ENCODE measurements around the gene EHD1.
A peak's percentile ranks its signal among the peaks of the same experiment; 100 is the strongest.
"Not testable (repeated sequence)": the region's sequence is repeated elsewhere in the genome, so short reads cannot be mapped to it uniquely, and the experiment has no call there.

The EHD1 gene

GRCh38 chr11:64823568-64824119, 54.8 kb downstream of the EHD1 start:
- no peak for DNase-seq

- DNase-seq, result no peak
Measured at GRCh38 chr11:64817476-64817875, 60.9 kb downstream of the EHD1 start.

DNA sequence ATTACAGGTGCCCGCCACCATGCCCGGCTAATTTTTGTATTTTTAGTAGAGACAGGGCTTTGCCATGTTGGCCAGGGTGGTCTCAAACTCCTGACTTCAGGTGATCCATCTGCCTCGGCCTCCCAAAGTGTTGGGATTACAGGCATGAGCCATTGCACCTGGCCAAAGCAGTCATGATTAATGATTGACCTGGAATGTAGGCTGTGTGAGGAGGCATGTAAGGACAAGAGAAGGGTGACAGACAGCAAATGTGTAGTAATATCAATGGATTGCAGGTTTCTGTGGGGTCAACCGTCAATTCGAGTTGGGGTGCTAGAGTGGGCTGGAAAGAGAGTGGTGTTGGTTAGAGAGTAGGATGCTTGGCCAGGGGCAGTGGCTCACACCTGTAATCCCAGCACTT, 63.0 kb downstream of the EHD1 start:
- DNase-seq, result not testable (repeated sequence)

DNA sequence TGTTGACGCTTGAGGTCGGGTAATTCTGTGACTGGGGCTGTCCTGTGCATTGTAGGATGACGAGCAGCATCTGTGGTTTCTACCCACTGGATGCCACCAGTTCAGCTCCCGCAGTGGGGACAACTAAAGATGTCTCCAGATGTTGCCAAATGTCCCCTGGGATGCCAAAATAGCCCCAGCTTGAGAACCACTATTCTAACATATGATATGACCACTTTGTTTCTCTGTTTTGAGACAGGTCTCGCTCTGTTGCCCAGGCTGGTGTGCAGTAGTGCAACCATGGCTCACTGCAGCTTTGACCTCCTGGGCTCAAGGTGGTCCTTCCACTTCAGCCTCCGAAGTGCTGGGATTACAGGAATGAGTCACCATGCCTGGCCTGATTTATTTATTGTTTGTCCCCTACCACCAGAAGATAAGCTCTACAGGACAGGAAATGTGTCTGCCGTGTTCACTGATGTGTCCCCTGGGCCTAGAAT, 63.7 kb downstream of the EHD1 start:
- no peak for DNase-seq

DNA sequence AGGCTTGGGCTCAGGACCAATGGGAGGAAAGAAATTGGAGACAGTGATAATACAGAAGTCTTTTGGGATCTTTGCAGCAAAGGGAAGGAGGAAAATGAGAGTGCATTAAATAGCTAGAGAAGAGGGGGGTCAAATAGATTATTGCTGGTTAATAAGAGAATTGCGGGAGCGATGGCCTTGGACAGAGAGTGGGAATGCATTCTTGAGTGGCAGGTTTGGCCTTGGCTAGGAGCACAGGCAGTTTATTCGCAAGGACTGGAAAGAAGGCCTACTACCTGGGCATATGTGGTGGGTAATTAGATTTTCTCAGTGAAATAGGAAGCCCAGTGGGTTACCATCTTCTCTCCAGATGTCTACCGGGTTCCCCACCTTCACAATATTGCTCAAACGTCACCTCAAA, 64.6 kb downstream of the EHD1 start:
- no peak for DNase-seq

GRCh38 chr11:64810891-64811272, 67.5 kb downstream of the EHD1 start:
- DNase-seq, result no peak

DNA sequence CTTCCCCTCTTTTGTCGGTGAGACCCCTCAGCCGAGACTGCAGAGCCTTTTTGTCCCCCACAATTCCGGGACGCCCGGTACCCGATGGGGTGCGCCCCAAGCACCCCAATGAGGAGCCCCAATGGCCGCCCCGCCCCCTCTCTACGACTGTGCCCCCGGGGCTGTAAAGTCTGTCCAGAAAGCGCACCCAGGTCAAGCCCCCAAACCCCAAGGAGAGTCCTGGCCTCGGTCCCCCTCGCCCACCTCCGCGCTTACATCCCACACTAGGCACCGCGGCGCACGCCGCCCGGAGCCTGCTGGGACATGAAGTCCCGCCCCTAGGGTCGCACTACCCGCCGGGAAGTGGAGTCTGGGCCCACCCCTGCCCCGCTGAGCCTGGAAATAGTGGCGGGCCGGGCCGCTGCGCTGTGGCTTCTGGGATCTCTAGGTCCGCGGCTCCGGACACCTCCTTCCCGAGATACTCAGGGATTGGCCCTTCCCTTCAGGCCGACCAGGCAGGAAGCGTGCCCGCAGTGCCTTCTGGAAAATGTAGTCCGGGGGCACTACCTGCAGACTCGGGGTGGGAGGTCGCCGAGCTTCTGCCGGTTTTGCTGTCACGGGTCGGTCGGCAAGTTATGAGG, 68.0 kb downstream of the EHD1 start, which contains the start of gene MEN1:
Gene MEN1, minus strand, starts transcription at position 281 of the 620 bp plus-strand sequence. CDS start 442 bp downstream, outside the sequence.
- peak; percentile 93 for DNase-seq

GRCh38 chr11:64809781-64810241, 68.6 kb downstream of the EHD1 start:
- no peak for DNase-seq

- no peak for DNase-seq
Measured at GRCh38 chr11:64805481-64805880, 72.9 kb downstream of the EHD1 start.

- no peak for DNase-seq
Measured at GRCh38 chr11:64804346-64805210, 73.8 kb downstream of the EHD1 start.

DNA sequence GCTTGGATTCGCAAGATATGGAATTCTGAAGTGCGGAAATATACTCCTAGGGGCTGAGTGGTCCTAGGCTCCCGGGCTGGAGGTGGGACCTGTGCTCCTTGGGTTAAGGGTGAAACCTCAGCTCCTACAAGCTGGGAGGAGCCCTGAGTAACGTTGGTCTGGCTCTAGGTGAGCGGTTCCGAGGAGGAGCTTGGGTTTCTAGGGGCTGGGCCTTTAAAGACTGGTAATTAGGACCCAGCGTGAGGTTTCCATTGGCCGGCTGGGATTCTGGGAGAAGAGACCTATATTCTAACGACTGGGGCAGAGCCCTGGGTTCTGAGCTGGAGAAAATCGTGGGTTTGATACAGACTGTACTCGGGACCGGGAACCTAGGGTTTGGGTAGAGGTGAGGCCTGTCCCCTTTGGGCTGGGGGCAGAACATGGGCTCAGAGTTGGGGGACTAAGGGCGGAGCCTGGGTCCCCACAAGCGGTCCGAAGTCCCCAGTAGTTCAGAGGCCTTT, 74.5 kb downstream of the EHD1 start:
- no peak for DNase-seq

DNA sequence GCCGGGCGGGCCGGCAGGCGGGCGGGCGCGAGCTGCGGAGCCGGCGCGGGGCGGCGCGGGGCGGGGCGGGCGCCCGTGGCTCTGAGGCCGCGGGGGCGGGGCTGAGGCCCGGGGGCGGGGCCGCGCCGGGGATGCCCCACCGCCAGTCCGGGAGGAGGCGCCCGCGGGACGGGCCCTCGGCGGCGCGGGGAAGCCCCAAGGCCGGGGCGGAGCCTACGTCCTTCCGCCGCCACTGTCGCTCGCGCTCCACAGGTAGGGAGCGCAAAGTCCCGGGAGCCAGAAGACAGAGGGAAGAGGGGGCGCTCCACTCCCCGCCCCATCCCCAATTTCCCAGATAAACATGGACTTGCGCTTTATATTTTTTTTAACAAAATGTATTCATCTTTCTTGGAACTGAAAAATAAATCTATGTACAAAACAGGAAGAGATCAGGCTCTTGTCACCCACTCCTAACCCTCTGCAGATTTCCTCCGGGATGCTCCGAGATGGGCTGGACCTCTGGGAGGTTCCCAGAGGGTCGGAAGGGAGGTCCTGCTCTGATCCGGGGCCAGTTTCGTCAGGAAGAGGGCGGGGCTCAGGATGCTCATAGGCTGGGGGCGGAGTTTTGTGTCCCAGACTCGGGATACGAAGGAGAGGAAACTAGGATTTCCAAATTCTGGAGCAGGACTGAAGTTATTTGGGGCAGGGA, 75.1 kb downstream of the EHD1 start, which contains the start of gene MAP4K2:
Gene MAP4K2, minus strand, starts transcription at position 57 of the 688 bp plus-strand sequence. CDS start 65 bp downstream, outside the sequence.
- peak; percentile 77 for DNase-seq

GRCh38 chr11:64802370-64803157, 75.9 kb downstream of the EHD1 start:
- DNase-seq, result no peak

Measured in NCI-H1436 (cell line).